Middle frontal gyrus (tissue), 1 donor: ENCODE results near the gene PRM3.

ENCODE experiments used
- DNase-seq: peaks from one replicate; pipeline ENCODE4 v3.0.0-alpha.2; 2015; ENCODE audit warnings: low spot score; ENCODE audit errors: extremely low spot score

PRM3 gene

DNA sequence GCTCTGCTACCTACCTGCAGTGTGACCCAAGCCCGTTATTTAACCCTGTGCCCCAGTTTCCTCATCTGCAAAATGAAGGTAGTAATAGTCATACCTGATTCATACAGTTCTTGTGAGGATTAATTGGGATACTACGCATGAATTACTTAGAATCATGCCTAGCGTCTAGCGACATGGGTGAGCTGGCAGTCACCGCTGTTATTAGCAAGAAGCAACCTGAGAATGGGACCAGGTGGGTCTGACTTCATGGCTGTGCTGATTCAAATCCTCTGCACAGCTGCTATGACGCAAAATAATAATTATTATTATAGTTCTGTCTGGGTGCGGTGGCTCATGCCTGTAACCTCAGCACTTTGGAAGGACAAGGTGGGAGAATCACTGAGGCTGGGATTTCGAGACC is 25.3 kb downstream of the PRM3 start:
- no peak for DNase-seq

DNA sequence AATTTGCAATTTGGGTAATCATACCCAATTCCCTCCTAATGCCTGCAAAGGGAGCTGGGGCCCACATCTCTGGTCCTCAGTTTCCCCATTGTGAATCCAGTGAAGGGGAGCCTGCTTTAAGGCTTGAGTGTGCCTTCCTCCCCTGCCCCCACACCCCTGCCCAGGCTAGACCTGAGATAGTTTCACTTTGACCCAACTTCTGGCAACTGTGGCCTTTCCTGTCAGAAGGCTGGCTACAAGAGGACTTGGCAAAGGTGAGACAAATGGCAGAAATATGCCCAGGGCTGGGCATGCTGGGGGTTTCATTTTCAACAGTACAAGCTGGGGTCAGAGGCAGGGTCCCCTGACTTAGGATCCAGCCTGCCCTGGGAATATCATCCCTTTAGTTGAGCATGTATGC is 27.4 kb downstream of the PRM3 start:
- DNase-seq: no peak

DNA sequence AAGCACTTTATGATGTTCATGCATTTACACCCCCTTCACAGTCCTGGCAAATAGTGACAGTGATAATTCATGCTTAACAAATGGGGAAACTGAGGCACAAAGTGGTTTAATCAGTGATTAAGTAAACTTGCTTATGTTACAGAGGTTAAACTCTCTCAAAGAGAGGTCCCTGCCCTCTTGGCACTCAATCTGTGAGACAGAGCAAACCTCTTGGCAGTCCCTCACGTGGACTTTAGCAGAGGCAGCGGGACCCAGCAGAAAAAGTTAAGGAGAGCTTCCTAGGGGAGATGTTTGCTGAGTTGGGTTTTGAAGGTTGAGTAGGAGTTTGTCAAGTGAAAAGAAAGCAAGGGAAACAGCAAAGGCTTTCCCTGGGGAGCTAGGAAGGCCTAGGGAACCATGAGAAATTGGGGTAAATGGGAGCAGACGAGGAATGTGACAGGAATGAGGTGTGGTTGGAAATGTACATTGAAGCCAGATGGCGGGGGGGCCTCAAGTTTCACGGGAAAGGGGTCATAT is 28.1 kb downstream of the PRM3 start:
- DNase-seq: no peak

DNA sequence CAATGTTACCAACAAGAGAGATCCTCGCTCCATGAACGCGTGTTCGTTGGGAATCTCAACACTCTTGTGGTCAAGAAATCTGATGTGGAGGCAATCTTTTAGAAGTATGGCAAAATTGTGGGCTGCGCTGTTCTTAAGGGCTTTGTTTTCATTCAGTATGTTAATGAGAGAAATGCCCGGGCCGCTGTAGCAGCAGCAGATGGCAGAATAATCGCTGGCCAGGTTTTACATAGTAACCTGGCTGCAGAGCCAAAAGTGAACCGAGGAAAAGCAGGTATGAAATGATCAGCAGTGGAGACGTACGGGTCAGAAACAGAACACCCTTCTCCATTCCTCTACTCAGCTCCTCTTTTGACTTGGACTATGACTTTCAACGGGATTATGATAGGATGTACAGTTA is 30.8 kb downstream of the PRM3 start:
- no peak for DNase-seq

DNA sequence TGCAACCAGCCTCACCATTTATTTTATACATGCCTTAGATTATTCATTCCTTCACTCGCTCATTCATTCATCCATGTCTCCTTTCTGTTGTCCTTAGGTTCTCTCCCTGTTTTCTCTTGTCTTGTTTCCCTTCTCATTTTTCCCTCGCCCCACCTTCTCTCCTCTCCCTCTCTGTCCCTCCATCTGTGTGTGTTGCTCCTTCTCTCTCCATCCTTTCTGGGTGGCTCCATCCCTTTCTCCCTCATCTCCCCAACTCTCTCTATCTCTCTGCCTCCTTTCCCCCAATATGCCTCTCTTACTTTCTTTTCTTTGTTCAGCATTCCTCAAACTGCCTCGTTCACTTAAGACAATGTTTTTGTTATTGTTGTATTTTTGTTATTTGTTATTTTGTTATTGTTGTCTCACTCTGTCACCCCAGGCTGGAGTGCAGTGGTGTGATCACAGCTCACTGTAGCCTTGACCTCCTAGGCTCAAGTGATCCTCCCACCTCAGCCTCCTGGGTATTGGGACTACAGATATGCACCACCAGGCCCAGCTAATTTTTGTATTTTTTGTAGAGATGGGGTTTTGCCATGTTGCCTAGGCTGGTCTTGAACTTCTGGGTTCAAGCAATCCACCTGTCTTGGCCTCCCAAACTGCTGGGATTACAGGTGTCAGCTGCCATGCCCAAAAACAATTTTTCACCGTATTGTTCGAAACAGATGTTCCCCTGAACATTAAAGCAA is 31.8 kb downstream of the PRM3 start:
- no peak for DNase-seq

DNA sequence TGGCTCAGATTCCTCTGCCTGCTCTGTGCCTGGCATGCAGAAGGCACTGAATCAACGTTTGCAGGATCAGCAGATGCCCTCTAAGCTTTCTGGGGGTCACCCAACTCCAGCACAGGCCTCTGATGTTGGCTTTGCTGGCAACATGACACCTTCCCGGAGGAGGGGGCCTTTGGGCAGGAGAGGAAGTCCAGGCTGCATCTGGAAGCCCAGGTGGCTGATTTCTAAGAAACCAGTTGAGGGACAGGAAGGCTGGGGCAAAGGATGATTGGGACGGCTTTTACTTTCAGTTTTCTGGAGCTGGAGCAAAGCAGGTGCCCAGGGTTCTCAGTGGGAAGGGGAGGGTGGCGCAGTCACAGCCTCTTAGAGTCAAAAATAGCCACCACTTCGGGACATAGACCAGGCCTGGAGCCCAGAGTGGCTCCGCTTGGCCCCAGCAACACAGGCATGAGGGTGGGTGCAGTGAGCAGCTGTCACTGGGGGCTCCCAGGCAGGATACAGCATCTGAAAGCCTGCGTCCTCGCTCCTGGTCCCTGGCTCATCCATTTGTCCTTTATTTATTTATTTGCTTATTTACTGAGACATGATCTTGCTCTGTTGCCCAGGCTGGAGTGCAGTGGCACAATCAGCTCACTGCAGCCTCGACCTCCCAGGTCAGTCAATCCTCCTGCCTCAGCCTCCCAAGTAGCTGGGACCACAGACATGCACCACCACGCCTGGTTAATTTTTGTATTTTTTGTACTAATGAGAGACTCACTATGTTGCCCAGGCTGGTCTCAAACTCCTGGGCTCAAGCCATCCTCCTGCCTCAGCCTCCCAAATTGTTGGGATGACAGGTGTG is 32.6 kb downstream of the PRM3 start:
- no peak for DNase-seq

DNA sequence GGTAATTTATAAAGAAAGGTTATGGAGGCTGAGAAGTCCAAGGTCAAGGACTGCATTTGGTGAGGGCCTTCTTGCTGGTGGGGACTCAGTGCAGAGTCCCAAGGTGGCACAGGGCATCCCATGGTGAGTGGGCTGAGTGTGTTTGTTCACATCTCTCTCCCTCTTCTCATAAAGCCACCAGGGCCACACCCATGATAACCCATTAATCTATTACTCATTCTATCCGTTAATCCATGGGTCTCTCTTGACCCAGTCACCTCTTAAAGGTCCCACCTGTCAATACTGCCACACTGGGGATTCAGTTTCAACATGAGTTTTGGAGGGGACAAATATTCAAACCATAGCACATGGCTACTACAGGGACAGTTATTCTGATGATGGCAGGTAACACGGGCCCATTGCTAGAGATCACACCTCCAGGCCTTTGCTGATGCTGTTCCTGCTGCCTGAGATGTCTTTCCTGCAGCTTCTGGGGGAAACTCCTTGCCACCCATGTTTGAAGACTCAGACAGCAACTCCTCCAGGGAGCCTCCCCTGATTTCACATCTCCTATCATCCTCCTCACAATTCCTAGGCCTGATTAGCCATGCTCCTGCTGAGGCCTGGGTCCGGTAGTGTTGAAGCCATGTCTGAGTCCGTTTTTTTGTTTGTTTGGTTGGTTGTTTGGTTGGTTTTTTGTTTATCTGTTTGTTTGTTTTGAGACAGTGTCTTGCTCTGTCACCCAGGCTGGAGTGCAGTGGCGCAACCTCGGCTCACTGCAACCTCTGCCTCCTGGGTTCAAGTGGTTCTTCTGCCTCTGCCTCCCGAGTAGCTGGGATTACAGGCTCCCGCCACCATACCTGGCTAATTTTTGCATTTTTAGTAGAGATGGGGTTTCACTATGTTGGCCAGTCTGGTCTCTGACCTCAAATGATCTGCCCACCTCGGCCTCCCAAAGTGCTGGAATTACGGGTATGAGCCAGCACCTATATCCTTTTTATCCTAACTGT is 33.5 kb downstream of the PRM3 start:
- DNase-seq: no peak

DNA sequence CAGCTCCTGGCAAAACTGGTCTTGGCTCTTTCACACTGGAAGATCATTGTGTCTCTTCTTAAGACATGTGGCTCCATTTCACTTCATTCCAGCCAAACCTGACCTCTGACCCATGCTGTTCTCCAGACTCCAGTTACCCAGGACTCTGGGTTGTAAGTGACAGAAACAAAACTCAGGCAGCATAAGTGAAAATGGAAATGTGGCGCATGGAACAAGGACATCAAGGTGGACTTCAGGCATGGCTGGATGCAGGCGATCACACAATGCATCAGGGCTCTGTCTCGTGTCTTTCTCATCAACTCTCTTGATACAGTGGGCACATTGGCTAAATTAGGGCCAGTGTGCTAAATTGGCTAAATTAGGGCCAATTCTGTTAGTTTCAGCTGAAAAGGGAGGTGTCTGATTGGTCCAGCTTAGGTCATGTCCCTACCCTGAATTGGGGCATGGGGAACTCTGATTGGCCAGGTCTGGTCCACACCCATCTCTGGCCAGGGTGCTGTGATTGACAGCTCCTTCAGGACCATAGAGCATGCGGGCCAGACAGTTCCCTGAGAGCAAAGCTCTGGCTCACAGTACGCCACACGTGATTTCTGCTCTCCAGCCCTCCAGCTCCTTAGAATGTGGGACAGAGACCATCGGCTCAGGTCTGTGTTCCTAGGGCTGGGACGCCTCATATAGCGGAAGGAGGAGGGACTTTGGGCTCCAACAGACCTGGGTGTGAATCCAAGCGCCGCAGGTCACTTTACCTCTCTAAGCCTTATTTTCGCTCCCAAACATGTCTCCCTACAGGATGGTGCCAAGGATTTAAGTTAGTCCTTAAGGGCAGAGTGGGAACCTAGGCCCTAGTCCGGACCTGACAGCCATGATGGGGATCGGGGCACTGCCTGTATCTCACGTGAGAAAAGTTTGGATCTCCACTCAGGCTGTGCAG is 34.9 kb downstream of the PRM3 start:
- no peak for DNase-seq

DNA sequence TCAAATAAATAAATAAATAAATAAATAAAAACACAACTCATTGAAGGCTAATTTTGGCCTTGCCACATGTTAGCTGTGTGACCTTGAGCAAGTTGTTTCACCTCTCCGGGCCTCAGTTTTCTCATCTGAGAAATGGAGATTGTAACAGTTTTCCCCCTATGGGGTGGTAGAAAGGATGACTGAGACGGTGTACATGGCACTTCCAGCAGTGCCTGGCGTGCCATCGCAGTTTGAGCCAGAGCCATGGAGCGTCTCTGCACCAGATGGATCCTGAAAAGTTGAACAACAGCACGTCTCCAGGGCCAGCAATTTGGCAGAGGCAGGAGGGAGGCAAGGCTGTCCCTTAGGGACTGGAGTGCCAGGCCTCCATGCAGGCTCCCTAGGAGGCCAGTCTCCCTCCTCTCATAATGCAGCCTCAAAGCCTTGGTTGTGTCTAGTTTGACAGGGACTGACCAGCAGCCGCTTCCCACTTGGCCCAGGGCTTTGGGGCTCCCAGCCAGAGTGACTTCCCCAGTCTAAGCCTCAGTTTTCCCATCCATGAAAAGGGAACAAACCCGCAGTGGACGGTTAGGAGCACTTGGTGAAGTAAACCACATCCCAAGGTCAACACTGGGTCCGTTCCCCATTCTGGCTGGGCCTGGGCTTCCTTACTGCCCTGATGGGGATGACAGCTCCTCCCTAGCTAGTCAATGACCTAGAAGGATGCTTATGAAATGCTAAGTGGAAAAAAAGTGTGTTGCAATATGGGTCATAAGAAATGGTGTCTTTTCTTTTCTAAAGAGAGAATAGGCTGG is 36.8 kb downstream of the PRM3 start:
- no peak for DNase-seq

DNA sequence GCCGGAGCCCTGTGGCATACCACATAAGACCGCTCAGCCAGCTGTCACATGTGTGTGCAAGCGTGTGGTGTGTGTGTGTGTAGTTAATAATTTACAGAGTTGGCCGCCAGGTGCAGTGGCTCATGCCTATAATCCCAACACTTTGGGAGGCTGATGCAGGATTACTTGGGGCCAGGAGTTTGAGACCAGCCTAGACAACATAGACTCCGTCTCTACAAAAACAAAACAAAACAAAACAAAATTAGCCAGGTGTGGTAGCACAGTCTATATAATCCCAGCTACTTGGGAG is 37.8 kb downstream of the PRM3 start:
- DNase-seq: no peak

DNA sequence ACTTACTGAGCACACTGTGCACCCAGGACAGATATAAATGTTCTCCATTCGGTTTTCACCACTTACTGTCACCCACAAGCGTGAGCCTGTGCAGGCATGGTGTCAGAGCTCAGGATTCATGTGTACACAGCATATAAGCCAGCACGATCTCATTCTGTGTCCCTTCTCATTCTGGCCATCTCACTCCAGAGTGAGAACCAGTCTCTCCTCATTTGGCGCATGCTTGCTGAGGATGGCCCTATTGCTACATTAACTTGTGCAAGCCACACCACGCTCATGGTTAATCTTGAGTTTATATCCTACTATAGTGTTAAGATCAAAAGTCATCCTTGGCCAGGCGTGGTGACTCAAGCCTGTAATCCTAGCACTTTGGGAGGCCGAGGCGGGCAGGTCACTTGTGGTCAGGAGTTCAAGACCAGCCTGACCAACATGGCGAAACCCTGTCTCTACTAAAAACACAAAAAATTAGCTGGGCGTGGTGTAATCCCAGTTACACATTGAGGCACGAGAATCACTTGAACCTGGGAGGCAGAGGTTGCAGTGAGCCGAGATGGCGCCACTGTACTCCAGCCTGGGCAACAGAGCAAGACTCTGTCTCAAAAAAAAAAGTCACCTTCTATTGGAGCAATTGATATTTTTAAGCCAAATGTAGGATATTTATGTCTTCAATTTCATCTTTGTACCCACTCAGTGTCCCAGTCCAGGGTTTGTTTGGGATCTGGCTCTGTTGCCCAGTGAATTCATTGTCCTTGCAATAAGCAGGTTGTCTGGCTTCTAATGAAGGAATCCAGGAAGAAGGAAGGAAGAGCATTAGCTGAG is 38.3 kb downstream of the PRM3 start:
- no peak for DNase-seq

DNA sequence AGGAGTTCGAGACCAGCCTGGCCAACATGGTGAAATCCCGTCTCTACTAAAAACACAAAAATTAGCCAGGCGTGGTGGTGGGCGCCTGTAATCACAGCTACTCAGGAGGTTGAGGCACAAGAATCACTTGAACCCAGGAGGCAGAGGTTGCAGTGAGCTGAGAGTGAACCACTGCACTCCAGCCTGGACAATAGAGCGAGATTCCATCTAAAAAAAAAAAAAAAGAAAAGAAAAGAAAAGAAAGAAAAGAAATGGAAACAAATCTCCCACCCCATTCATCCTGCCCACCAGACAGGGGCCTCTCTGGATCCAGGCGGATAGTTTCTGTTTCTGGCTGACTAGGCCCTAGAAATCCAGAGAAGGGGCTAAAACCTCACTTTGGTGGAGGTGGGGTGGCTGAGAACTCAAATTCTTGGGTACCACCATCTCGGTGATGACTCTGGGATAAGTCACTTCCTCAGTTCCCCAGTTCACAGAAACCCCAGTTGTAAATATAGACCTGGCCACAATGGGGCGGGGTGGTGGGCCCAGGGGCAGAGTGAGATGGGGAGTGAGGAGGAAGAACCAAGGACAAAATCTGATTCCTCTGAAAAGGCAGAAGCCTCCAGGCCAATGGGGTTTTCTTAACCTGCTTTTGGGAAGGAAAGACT is 39.6 kb downstream of the PRM3 start:
- DNase-seq: no peak

DNA sequence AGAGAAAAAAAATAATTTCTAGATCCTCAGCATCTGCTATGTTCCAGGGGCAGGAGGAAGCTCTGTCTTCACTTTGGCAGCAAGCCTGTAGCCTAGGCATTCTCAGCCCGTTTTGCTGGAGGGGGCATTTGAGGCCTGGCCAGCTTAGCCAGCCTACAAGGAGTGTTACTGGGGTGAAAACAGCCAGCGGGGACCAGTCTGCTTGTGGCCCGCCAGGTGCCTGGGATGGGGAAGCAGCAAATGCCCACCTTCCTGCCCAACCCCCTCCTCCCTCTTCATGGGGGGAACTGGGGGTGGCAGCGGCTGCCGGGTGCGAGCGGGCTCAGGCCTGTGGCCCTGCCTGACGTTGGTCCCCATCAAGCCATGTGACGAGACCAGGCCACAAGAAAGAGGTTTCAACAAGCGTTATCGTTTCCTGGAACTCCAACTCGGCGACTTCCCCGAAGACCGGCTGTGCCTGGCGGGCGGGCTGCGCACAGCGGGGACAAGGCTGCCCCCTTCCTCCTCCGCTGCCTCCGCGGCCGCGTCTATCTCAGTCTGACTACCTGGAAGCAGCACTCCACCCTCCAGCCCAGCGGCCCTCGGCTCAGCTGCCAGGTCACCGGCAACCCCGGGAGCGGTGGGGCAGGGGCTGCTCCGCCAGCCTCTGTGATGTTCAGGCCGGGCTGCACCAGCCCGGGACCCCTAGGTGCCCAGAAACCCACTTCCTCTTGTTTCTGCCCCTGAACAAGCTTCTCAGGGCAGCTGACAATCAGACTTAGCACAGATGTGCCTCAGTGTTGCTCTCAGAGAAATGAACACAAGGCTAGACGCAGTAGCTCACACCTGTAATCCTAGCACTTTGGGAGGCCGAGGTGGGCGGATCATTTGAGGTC is 40.3 kb downstream of the PRM3 start:
- no peak for DNase-seq

DNA sequence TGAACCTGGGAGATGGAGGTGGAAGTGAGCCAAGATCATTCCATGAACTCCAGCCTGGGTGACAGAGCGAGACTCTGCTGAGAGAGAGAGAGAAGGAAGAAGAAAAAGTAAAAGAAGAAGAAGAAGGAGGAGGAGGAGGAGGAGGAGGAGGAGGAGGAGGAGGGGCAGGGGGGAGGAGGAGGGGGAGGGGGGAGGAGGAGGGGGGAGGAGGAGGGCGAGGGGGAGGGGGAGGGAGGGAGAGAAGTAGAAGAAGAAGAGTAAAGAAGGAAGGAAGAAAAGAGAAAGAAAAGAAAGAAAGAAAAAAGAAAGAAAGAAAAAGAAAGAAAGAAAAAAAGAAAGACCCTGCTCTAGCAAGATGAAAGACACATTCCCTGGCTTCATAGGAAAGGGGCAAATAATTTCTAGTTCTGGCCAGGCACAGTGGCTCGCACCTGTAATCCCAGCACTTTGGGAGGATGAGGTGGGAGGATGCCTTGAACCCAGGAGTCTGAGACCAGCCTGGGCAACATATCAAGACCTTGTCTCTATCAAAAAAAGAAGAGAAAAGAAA is 41.1 kb downstream of the PRM3 start:
- DNase-seq: no peak

DNA sequence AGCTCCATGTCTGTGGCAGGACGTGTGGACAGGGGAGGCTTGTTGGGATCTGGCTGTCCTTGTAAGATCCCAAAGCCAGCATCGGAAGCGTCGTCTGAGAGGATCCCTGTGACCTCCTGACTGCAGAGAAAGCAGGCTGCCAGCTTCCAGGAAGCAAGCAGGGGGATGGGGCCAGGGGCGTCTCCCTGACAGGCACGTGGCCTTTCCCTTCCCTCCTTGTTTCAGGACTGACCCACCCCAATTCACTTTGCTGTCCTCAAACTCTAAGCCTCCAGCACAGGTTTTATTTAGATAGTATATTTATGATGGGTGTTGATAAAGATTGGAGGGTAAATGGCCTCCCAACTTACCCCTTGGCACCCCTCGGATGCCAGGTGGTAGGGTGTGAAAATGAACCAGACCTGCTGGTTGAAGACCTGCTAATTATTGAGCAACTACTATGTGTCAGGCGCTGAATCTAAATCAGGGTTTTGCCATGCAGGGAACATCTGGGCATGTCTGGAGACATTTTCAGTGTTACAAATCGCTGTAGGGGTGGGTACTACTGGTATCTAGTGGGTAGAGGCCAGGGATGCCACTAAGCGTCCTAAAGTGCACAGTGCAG is 42.0 kb downstream of the PRM3 start:
- no peak for DNase-seq

DNA sequence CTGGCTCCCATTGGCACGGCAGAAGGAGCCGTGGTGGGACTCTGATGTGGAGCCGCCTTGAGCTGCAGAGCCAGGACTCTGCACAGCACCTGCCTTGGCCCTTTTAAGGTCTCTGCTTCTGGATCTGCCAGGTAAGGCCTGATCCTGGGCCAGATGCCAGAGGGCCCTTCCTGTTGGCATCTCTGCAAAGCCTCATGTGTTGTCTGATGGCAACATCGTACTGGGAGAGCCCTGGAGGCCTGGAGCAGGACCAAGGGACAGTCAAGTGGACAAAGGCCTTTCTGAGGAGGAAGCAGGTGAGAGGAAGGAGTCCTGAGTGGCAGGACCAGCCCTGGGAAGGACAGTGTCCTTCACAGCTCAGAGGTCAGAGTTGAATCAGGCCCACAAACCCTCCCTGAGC is 43.5 kb downstream of the PRM3 start:
- DNase-seq: no peak

DNA sequence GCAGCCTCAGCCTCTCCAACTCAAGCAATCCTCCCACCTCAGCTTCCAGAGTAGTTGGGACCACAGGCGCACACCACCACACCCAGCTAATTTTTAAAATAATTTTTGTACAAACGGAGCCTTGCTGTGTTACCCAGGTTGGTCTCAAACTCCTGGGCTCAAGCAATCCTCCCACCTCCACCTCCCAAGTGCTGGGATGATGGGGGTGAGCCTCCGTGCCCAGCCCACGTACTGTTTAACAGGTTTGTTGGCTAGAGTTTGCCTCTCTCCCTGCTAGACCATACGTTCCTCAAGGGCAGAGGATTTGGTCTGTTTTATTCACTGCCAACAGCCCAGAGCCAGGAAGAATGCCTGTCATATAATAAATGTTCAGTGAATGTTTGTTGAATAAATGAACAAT is 44.0 kb downstream of the PRM3 start:
- DNase-seq: no peak
